Suprapubic skin (tissue), 4 donors: ENCODE results near the gene TGM2.

Source experiments
- EP300 ChIP-seq: sonication (generic); formaldehyde crosslinking; IDR thresholded peaks from one replicate; pipeline ENCODE4 v1.6.1; 2017; ENCODE audit warnings: antibody characterized with exemption
- POLR2A ChIP-seq, 2 donors: fragments of 450-650 bp; IDR thresholded peaks; one replicate each; pipeline ENCODE4 v1.6.1; 2017; ENCODE audit warnings: antibody characterized with exemption in 2 of 2, mild to moderate bottlenecking in 2 of 2, moderate library complexity in 2 of 2
- POLR2AphosphoS5 ChIP-seq, 3 donors: sonication (generic); formaldehyde crosslinking; IDR thresholded peaks; one replicate each; pipeline ENCODE4 v1.6.1; 2017; ENCODE audit warnings: antibody characterized with exemption in 3 of 3
- TF ChIP-seq, protein P1 (sequence below), 2 donors: fragments of 200-600 bp in 1 of 2; fragments of 450-650 bp in 1 of 2; sonication (generic) in 1 of 2; IDR thresholded peaks; one replicate each; pipeline ENCODE4 v1.5.1; 2016 to 2019; ENCODE audit warnings: antibody characterized with exemption in 2 of 2, mild to moderate bottlenecking in 1 of 2, moderate library complexity in 1 of 2

DNA sequence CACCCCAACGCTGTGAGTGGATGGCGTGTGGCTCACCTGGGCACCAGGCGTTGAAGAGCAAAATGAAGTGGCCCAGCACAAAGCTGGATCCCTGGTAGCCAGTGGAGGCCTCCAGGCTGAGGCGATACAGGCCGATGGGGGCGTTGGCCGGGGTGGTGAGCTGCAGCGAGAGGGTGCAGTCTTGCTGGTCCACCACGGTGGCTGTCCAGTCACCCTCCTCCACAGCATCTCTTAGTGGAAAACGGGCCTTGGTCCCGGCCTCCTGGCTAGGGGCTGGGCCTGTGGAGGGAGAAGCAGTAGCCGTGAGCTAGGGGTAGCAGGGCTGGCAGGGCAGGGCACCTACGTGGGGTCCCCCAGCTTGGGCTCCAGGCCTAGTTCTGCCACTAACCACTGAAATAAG, 9.3 kb downstream of the TGM2 start:
- TF ChIP-seq POLR2A (IDR thresholded peaks at IDR 0.05) (no peak), POLR2AphosphoS5 (IDR thresholded peaks at IDR 0.05) (no peak), EP300 (no peak)
- TF ChIP-seq, protein P1, sequence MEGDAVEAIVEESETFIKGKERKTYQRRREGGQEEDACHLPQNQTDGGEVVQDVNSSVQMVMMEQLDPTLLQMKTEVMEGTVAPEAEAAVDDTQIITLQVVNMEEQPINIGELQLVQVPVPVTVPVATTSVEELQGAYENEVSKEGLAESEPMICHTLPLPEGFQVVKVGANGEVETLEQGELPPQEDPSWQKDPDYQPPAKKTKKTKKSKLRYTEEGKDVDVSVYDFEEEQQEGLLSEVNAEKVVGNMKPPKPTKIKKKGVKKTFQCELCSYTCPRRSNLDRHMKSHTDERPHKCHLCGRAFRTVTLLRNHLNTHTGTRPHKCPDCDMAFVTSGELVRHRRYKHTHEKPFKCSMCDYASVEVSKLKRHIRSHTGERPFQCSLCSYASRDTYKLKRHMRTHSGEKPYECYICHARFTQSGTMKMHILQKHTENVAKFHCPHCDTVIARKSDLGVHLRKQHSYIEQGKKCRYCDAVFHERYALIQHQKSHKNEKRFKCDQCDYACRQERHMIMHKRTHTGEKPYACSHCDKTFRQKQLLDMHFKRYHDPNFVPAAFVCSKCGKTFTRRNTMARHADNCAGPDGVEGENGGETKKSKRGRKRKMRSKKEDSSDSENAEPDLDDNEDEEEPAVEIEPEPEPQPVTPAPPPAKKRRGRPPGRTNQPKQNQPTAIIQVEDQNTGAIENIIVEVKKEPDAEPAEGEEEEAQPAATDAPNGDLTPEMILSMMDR (IDR thresholded peaks at IDR 0.05), result no peak
